HG02973 (cell line): Measurements from ENCODE around the gene DNM2.
"Not testable (repeated sequence)": the region's sequence is repeated elsewhere in the genome, so short reads cannot be mapped to it uniquely, and the experiment has no call there.

Experiments
- ATAC-seq: cut with Tn5 transposase; IDR thresholded peaks from one replicate; pipeline ENCODE4 v1.9.1; 2021; ENCODE audit warnings: moderate library complexity; ENCODE audit not compliant: unreplicated experiment

DNM2 gene

DNA sequence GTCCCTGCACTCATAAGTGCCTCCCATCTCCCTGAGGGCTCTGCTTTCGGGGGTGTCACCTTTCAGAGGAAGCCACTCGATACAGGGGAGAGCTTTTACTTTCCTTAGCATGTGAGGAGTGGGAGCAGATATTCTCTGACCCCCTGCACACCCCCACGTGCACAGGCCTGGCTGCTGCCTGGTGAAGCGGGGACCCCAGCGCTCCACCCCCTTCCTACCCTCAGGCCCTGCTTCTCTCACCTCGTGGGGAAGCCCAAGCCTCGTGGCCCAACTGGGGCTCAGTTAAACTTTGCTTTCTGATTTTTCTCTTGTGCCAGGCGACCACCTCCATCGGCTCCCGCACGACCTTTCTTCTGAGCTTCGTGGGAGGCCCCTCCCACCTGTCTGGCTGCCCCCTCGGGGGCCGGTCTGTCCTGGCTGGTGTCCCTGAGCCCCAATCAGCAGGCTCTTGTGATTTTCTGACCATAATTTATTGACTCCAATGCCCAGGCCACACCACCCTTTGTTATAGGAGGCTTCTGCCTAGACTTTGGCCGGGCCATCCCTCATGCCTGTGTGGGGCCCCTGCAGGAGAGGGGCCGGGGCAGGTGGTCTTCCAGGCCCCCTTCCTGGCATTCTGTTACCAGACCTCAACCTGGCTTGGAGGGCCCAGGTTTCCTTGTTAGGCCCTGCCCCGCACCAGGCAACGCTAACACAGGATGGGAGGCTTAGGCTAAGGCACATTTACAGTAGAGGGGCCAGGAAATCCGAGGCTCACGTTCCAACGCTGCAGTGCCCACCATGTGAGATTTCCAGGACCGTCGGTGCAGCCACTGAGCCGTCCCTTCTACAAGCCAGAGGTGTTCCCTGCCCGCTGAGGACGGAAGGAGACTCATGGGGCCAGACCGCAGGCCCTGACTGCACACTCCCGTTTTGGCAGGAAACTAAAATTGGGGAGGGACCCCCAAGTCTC is 114.4 kb downstream of the DNM2 start:
- no peak for ATAC-seq

DNA sequence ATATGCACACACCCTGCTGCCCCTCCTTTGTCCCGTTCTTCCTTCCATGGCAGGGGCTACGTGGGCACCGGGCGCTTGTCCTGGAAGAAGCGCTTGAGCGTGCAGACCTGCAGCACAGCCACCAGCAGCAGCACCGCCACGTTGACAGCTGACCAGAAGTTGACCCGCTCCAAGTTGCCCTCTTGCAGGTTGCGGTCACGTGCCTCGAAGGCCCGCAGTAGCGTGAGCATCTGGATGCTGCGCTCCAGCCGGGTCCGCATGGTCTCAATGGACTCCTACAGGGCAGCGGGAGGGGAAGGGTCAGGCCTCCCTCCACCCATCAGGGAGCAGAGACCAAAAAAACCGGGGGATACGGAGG is 115.0 kb downstream of the DNM2 start:
- no peak for ATAC-seq

DNA sequence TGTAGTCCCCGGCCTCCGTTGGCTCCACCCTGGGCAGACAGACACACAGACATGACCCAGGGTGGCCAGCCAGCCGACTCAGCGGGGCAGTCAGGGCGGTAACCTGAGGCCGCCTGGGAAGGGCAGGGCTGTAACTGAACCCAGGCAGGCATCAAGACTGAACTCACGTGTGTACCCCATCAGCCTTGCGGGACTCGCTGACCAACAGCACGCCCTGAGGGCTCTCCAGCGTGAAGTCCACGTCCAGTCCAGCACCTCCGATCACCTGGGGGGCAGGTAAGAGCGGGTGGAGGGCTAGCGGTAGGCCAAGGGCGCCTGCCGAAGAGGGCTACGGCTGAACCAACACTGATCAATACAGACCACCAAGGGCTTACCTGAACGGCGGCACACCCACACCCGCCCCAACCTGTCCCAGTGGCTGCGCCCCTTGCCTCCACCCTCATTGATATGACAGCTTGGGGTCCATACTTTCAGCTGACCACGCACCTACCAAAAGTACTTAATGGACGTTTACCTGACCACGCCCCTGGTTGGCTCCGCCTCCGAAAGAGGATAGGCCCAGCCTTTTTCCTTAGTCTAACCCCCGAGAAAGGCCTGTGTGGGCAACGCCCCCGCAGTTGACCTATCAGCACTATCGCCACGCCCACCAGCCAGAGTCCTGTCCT is 117.3 kb downstream of the DNM2 start:
- no peak for ATAC-seq

DNA sequence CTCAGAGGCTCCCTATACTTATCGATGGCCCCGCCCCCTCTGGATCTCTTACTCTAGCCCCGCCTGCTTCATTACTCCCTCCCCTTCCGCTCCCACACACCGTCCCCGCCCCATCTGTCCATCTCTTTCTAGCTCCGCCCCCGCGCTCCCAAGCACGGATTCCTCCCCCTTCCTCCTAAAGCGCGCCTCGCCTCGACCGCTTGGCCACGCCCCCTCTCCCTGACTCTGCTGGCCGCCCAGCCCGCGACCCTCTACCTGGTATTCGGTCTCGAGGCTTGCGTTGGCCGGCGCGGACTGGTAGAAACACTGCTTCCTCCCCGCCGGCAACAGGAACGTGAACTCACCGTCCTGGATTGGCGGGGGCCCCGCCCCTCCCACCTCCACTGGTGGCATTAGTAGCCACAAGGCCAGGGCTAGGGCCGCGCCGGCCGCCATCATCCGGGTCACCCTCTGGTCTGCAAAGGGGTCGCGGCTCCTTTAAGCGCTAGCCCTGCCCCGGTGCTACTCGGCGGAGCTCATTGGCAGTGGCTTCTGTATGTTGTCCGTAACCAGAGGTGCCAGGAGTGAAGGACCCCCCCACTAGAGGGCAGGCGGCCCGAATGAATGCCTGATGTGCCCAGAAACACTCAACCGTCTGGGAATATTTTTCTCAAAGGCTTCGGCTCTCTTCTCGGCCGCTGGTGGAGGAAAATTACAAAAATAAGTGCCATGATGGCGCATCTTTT is 118.0 kb downstream of the DNM2 start, which contains the start of gene TMED1:
TSS of gene TMED1 (minus strand) at position 459 of the 725 bp plus-strand sequence. CDS start at position 438, 21 bp downstream.
- peak; percentile 64 for ATAC-seq

DNA sequence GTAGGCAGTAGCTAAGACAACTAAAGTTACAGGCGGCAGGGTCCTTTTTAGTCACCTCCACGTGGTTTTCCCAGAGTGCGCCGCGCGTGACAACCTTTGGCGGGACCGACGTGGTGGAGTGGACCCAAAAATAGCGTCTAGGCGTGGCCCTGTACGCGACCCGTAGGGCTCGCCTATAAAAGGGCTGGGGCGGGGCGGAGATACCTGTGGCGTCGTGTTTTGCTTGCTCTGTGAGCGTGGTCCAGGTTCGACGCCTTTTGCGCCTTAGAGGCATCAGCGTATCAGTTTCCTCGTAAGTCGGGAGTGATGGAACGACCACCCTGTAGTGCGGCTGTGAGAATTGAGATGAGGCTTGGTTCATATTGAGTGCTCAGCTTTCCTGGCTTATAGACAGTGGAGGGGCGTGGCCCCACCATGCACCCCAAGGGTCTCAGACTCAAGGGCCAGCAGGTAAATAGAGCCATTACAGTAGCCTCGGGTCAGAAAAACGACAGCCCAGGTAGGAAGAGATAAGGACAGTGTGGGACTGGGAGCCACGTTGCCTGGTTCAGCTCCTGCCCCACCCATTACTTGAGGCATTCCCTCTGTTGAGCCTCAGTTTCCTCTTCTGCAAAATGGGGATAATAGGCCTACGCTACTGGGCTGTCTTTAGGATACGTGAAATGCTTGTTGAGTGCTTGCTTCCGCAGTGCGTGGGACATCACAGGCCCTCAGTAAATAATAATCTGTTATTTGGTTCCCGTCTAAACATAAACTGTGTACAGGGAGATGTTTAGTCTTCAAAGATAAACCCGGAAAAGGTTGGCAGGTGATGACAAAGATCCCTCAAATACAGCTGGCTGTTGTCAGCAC is 118.8 kb downstream of the DNM2 start:
- ATAC-seq: no peak

DNA sequence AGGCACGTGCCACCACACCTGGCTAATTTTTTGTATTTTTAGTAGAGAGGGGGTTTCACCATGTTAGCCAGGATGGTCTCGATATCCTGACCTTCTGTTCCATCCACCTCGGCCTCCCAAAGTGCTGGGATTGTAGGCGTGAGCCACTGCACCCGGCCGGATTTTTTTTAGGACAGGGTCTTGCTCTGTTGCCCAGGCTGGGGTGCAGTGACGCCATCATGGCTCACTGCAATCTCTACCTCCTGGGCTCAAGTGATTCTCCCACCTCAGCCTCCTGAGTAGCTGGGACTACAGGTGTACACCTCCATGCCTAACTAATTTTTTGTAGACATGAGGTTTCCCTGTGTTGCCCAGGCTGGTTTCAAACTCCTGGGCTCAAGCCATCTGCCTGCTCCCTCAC is 119.8 kb downstream of the DNM2 start:
- ATAC-seq: not testable (repeated sequence)

DNA sequence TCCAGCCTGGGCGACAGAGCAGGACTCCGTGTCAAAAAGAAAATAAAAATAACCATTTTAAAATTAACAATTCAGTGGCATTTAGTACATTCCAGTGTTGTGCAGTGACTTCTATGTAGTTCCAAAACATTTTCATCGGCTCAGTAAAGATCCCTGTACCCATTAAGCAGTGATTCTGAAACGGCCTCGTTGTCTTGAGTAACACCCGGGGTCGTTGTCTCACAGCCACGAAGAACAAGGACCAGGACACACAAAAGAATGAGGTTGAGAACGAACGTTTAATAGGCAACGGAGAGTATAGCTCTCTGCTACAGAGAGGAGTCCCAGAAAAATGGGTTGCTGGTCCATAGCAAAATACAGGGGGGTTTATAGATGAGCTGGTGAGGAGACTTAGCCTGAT is 120.5 kb downstream of the DNM2 start:
- no peak for ATAC-seq

DNA sequence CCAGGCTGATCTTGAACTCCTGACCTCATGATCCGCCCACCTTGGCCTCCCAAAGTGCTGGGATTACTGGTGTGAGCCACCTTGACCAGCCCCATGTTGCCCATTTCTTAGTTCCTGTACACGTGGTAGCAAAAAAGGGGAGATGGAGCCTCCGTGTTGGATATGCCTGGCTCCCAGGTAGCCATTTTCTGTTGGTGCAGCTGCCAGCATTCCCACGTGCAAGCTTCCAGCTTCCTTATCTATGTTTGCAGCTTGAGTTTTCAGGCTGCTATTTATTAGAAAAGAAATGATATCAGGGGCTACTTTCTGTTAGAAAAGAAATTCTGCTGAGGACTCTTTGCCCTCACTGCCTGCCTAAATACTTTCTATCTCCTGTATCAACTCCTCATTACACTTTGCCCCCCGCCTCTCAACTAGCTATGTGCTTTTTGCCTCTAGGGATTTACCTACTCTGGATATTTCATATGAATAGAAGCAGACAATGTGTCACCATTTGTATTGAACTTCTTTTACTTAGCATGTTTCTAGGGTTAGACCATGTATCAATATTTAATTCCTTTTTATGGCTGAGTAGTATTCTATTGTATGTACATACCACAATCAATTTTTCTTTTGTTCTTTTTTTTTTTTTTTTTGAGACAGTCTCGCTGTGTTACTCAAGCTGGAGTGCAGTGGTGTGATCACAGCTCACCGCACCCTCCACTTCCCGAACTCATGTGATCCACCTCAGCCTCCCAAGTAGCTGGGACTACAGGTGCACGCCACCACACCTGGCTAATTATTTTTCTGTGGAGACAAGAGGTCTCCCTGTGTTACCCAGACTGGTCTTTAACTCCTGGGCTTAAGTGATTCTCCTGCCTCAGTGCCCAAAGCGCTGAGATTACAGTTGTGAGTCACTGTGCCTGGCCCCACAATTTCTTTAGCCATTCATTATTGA is 121.5 kb downstream of the DNM2 start:
- no peak for ATAC-seq

DNA sequence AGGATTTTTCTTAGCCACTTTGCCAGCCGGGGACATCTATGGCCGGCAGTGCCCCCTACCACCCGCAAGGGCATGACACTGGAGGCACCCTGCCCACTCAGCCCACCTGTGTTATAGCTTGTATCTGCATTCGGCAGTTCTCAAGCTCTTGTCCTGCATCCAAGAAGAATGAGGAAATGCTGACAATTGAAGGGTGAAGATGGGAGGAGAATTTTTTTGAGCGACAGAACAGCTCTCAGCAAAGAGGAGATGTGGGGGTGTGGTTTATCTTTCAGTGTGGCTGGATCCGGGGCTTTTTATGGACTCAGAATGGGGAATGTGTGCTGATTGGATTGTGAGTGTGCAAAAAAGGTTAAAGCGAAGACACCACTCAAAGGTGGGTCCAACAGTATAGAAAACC is 124.9 kb downstream of the DNM2 start:
- no peak for ATAC-seq

DNA sequence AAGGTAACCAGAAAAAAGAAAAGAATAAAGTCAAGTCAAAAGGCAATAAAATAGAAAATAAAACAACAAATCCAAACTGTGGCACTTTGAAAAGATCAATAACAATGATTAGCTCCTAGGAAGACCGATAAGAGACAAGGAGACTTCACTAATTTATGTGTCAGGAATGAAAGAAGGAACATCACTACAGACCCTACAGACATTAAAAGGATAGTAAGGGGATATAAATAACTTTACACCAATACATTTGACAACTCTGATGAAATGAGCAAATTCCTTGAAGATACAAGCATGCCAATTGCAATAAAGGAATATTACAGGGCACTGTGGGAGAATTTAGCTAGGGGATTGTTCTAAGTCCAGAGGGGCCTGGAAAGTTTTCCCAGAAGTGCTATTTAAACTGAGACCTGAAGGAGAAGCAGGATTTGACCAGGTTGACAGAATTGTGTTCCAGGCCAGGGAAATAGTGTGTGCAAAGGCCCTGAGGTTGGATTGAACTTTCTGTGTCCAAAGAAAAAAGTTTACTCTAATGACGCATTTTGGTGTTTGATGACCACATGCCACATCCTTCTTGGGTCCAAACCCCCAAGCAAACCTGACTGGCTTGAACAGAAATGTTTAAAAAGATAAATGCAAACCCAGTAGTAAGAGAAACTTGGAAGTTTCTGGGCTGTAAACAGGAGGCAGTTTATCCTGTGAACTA is 128.8 kb downstream of the DNM2 start:
- ATAC-seq: no peak

DNA sequence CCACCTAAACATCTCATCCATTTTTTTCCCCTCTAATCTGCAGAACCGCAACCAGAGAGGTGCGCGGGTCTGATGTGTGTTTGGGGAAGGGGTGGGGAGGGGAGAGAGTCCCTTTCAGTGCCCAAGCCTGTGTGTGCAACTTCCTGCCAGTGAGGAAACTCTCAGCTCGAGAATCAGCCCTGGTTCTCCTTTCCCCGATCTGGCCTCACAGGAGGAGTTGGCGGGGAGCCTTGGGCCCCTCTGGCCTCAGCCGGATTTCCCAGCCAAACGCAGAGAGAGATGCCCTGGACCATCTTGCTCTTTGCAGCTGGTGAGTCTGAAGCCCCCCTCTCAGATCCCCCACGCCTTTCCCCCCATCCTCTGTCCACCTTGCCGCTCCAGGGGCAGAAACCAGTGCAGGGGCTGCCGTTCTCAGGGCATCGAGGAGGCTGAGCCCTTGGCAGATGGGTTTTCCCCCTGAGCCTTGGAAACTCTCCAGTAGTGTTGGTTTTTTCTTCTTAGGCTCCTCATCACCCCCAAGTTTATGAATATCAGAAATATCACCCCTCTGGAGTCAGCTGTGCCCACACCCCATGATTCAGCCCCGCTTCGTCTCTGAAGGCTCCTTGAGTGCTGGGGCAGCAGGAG is 130.5 kb downstream of the DNM2 start, which contains the start of gene C19orf38:
TSS of gene C19orf38 (plus strand) at position 186 of the 627 bp plus-strand sequence. CDS start at position 280, 94 bp downstream.
- ATAC-seq: no peak

DNA sequence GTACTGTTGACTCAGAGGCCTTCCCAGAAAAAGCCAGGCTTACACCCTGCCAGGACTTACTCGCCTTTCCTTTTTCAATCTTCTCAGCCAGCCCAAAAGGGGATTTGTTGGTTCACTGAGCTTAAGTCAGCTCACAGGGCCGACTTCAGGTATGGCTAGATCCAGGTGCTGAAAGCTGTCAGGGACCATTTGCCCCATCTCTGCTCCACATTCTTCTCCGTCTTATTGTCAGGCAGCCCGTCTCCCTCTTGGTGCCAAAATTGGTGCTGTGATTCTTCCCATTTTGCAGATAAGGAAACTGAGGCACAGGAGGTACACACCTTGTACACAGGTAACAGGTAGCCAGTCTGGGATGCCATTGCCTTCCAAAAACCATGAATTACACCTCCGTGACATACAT is 132.8 kb downstream of the DNM2 start:
- ATAC-seq: no peak

DNA sequence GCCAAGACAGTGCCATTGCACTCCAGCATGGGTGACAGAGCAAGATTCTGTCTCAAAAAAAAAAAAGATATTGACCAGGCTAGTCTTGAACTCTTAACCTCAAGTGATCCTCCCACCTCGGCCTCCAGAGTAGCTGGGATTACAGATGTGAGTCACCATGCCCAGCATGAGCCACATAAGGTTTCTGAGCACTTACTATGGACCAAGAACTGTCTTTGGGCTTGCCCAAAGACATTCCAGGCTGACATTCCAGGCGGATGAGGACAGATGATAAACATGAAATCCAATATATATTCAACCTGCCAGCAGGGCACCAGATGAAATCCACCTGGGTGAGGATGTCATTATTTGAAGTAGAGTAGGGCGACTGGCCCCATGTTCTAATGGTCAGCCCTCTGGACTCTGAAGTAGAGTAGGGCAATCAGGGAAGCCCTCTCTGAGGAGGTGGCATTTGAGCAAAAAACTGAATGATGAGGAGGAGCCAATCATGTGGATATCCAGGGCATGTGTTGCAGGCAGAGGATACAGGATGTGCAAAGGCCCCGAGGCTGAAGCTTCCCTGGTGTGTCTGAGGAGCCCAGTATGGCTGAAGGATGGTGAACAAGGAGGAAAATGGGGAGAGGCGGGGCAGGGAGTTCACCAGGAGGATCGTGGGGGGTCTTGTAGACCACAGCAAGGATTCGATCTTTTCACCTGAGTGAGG is 134.4 kb downstream of the DNM2 start:
- ATAC-seq: no peak

DNA sequence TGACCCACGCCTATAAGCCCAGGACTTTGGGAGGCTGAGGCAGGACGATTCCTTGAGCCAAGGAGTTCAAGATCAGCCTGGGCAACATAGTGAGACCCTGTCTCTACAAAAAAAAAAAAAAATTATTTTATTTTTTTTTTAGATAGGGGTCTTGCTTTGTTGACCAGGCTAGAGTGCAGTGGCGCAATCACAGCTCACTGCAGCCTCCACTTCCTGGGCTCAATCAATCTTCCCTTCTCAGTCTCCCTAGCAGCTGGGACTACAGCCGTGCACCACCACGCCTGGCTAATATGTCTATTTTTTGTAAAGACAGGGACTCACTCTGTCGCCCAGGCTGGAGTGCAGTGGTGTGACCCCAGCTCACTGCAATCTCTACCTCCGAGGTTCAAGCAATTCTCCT is 135.1 kb downstream of the DNM2 start:
- ATAC-seq: no peak

DNA sequence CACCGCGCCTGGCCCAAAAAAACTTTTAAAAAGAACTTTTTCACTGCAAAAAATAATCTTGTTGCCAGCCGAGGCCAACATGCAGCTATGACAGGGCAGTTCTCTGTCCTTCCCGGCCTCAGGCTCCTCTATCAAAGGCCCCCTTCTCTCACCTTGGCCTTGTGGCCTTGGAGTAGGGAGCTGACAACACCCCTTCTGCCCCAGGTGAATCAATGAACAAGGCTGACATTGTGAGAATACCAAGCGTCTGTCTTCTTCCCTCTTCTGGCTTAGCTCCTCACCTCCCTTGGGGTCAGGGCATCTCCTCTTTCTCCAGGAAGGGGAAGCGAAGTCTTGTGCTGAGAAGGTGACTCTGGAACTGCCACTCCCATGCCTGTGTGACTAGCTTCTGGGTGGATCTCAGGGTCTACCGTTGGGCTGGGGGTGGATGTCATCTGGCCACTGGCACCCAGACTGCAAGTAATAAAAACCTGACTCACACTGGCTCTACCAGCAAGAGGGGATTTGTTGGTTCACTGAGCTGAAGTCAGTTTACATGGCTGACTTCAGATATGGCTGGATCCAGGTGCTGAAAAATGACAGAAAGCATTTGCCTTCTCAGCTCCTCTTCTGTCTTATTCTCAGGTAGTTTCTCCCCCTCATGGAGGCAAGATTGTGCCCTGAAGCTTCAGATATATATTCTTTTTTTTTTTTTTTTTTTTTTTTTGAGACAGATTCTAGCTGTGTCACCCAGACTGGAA is 136.6 kb downstream of the DNM2 start:
- no peak for ATAC-seq

DNA sequence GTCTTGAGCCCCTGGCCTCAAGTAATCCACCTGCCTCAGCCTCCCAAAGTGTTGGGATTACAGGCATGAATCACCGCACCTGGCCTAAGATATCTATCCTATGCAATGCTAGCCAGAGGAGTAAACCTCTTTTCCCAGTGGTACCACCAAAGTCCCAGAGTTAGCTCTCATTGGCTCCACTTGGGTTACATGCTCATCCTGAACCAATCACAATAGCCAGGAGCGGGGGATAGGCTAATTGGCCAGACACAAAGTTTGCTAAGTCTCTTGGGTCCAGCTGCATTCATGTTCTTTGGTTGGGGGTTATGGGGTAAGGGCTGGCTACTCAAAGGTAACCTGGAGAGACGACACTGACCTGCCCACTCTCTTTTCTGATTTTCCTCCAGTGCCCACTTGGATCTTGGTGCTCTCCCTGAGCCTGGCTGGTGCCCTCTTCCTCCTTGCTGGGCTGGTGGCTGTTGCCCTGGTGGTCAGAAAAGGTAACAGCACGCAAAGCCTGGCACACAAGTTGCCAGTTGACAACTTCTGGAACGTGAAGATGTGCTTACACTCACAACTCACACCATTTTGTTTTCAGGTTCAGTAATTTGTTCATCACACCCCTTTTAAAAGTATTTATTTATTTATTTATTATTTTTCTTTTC is 138.1 kb downstream of the DNM2 start:
- ATAC-seq: no peak

DNA sequence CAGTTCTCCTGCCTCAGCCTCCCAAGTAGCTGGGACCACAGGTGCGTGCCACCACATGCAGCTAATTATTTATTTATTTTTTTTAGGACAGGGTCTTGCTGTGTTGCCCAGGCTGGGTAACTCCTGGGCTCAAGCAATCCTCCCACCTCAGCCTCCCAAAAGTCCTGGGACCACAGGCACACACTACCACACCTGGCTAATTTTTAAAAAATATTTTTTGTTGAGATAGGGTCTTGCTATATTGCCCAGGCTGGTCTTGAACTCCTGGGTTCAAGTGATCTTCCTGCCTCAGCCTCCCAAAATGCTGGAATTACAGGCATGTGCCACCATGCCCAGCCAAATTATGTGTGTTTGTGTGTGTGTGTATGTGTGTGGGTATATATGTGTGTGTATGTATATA is 139.0 kb downstream of the DNM2 start:
- not testable (repeated sequence) for ATAC-seq
